GM12878 (cell line): ENCODE results near the gene ZCCHC2. TPM values are rescaled to one million over a fixed set of nuclear protein-coding genes. Genes with fewer than 3 reads are reported as not detected.
A peak's percentile ranks its signal among the peaks of the same experiment; 100 is the strongest.

Source experiments
- ATAC-seq: fragments of 200-7000 bp; cut with Tn5 transposase; 3 replicates; pipeline ENCODE4 v1.9.1; 2020; ENCODE audit warnings: mild to moderate bottlenecking, moderate library complexity
- BruUV-seq: library from RNA; stranded (reverse); fragments of 400-500 nt; replicated peaks from 2 replicates; lab custom pipeline; 2021; lab: Mats Ljungman, UMichigan
- CTCF ChIA-PET: fragments of 300-600 bp; sonication (Branson Sonifier 250); formaldehyde crosslinking; extraction: SDS; loops from one replicate; lab custom pipeline; 2021; ENCODE audit warnings: inconsistent platforms; lab: Yijun Ruan, JAX
- POLR2A ChIA-PET: fragments of 350-600 bp; formaldehyde crosslinking; extraction: SDS; loops from one replicate; lab custom pipeline; 2021; ENCODE audit warnings: inconsistent platforms; lab: Charles Lee
- RAD21 ChIA-PET: fragments of 300-600 bp; sonication (Branson Sonifier 250); formaldehyde crosslinking; loops from one replicate; lab custom pipeline; 2023; ENCODE audit warnings: antibody characterized with exemption; ENCODE audit not compliant: unreplicated experiment; lab: Charles Lee
- SMC1A ChIA-PET: fragments of 300-600 bp; sonication (Branson Sonifier 250); formaldehyde crosslinking; loops from one replicate; lab custom pipeline; 2023; ENCODE audit not compliant: unreplicated experiment, uncharacterized antibody; lab: Charles Lee
- DNase-seq: peaks from one replicate; pipeline ENCODE4 v3.0.0-alpha.2; 2011; ENCODE audit warnings: low read depth, low spot score
- FAIRE-seq: peaks from 3 replicates; lab custom pipeline; 2011; peaks lifted over from hg19 to GRCh38; lab: Jason Lieb, UNC
- H2AFZ ChIP-seq: 2 replicates; pipeline ENCODE4 v1.6.0; 2011; ENCODE audit warnings: low read depth, low read length, control low read depth; ENCODE audit not compliant: control insufficient read depth
- H3K27ac ChIP-seq: 2 replicates; pipeline ENCODE4 v1.5.1; 2011; ENCODE audit warnings: control low read depth; ENCODE audit not compliant: control insufficient read depth, insufficient read depth
- H3K27me3 ChIP-seq, 2 experiments: replicated peaks in 1 of 2; 2 replicates each; pipeline versions ENCODE4 v1.6.0 to v1.6.1; 2011; ENCODE audit warnings: low read length in 1 of 2; ENCODE audit not compliant: control insufficient read depth in 2 of 2, insufficient read depth in 2 of 2
- H3K36me3 ChIP-seq, 2 experiments: 2 replicates each; pipeline ENCODE4 v1.5.1; 2011; ENCODE audit warnings: low read length in 1 of 2; ENCODE audit not compliant: control insufficient read depth in 2 of 2, insufficient read depth in 2 of 2
- H3K4me1 ChIP-seq: 2 replicates; pipeline ENCODE4 v1.6.1; 2011; ENCODE audit warnings: mild to moderate bottlenecking, low read length, moderate library complexity, mixed read lengths; ENCODE audit not compliant: control insufficient read depth, insufficient read depth
- H3K4me2 ChIP-seq: 2 replicates; pipeline ENCODE4 v1.6.0; 2011; ENCODE audit warnings: control low read depth; ENCODE audit not compliant: control insufficient read depth, insufficient read depth
- H3K4me3 ChIP-seq: fragments of 200-600 bp; sonication (generic); 2 replicates; pipeline ENCODE4 v1.5.1; 2016
- H3K79me2 ChIP-seq: 2 replicates; pipeline ENCODE4 v1.6.0; 2011; ENCODE audit warnings: low read length; ENCODE audit not compliant: control insufficient read depth, insufficient read depth
- H3K9ac ChIP-seq: 2 replicates; pipeline ENCODE4 v1.8.0; 2011; ENCODE audit warnings: low read length, control low read depth, mixed read lengths; ENCODE audit not compliant: control insufficient read depth, insufficient read depth
- H3K9me3 ChIP-seq: replicated peaks from 3 replicates; pipeline ENCODE4 v1.5.1; 2011; ENCODE audit warnings: mild to moderate bottlenecking, low read length; ENCODE audit not compliant: control insufficient read depth, insufficient read depth
- H4K20me1 ChIP-seq: 2 replicates; pipeline ENCODE4 v1.6.0; 2011; ENCODE audit not compliant: control insufficient read depth, insufficient read depth
- BMI1 ChIP-seq: fragments of 450-650 bp; IDR thresholded peaks from 2 replicates; pipeline ENCODE4 v1.6.1; 2016; ENCODE audit warnings: mild to moderate bottlenecking, moderate library complexity, borderline replicate concordance
- EED ChIP-seq: sonication (generic); IDR thresholded peaks from 2 replicates; pipeline ENCODE4 v1.6.1; 2016; ENCODE audit warnings: antibody characterized with exemption, low read depth
- JUND ChIP-seq: IDR thresholded peaks from 2 replicates; pipeline ENCODE4 v1.6.1; 2012; ENCODE audit warnings: low read depth, mild to moderate bottlenecking, low read length, improper control_type of control experiment, moderate library complexity
- MEF2A ChIP-seq: IDR thresholded peaks from 2 replicates; pipeline ENCODE4 v1.6.1; 2011; ENCODE audit warnings: low read depth, mild to moderate bottlenecking, low read length, moderate library complexity; ENCODE audit not compliant: insufficient read depth
- NBN ChIP-seq: fragments of 450-650 bp; IDR thresholded peaks from 2 replicates; pipeline ENCODE4 v1.6.1; 2016
- POU2F2 ChIP-seq: IDR thresholded peaks from 3 replicates; pipeline ENCODE4 v1.6.1; 2011; ENCODE audit warnings: low read depth, mild to moderate bottlenecking, low read length, borderline replicate concordance
- YY1 ChIP-seq: IDR thresholded peaks from 2 replicates; pipeline ENCODE4 v1.6.1; 2011; ENCODE audit warnings: low read depth, mild to moderate bottlenecking, low read length
- WGBS: methylation state at CpG from one replicate; pipeline ENCODE4 v1.1.6; 2016; ENCODE audit warnings: low lambda C conversion rate; ENCODE audit not compliant: insufficient replicate concordance, insufficient coverage; ENCODE audit errors: missing lambda C conversion rate; 5-methylcytosine and 5-hydroxymethylcytosine counted together
- in situ Hi-C: fragments of 300-500 bp; cut with MboI; formaldehyde crosslinking; loops from 9 replicates; pipeline ENCODE4 v1.14.3; 2018; ENCODE audit warnings: mixed read lengths
- intact Hi-C: fragments of 100-400 bp; cut with micrococcal nuclease; formaldehyde crosslinking; loops from one replicate; pipeline ENCODE4 v1.14.2; 2022; ENCODE audit not compliant: unreplicated experiment
- polyA plus RNA-seq, 11 experiments: library from polyadenylated mRNA; depleted of rRNA in 4 of 11; unstranded in 6 of 11; stranded (reverse) in 5 of 11; fragments of >200 nt; fragmentation: Nextera tagmentation in 4 of 11; fragmentation: Illumina TruSeq in 1 of 11; extraction: Ambion mirVana in 4 of 11; extraction: Trizol in 1 of 11; gene quantifications; 1 replicate in 1 of 11; 2 replicates in 10 of 11; pipeline versions ENCODE4 v1.2.1 to v1.2.3, GENCODE V29; 2011 to 2016; ENCODE audit warnings: inconsistent platforms in 2 of 11, missing spikeins in 2 of 11, low read depth in 1 of 11
- total RNA-seq, 4 experiments: library from RNA; depleted of rRNA in 3 of 4; stranded (reverse); fragments of >200 nt in 3 of 4; fragmentation: Illumina TruSeq in 1 of 4; extraction: Trizol in 1 of 4; gene quantifications; 2 replicates each; pipeline versions ENCODE4 v1.2.1 to v1.2.3, GENCODE V29; 2013 to 2021

ZCCHC2 gene
- total and polyA plus RNA-seq, 10 of the 15 experiments (the other 5 are each of a cell fraction or from before 2014, with no cell fraction given) = 1.7 to 17.4 (median 8.6) TPM

DNA sequence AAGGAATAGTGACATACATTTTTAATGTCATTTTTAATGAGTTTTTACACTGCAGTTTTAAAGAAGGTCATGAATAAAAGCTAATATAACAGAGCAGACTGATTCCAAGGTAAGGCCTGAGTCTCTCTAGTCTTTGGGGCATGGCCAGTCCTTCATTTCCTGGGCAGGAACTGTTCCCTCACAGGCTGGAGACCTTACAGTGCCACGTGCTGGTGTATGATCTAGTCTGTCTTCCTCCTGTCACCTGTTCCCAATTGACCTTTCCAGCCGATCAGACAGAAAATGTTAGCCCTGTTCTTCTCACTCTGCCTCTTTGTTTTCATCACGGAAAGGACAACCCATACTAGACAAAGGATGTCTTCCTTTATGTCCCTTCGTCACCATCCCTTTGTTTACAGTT, 33.6 kb downstream of the ZCCHC2 start:
- in situ Hi-C loops = no loop called here
- no peak for DNase-seq
- no TSS peak for BruUV-seq

DNA sequence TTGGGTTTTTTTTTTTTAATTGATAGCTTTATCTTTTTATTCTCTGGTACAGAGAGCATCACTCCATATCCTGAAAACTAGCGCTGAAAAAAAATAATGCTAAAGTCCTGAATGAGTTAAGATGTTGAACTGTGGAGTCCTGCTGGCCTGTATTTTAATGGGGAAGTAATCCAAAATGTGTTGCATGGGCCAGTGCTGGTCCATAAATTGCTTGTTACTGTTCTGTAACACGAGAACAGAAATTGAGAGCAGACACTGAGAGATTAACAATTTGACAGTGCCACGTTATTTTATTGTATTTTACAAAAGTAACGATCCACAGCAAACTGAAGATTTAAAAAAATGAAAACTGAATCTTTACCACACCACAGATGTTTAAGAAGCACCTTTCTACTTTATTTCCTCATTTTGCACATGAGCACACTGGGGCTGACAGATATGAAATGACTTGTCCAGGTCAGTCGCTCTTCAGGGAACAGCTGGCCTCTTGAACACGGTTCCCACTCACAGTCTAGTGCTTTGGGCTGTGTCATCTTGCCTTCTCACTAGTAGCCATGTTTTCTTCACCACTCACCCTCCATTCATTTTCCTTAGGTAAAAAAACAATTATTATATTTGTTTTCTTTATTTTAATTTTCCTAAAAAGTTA, 35.3 kb downstream of the ZCCHC2 start:
- Histone ChIP-seq H3K27me3 (no peaks in the 10 kb centered on the region), H3K4me3 (no peak overlapping the region), H3K27ac (peak overlapping the region; percentile 4; the same call in 1 of the 2 replicates), H3K9ac (no peak overlapping the region), H3K4me2 (no peak overlapping the region), H3K79me2 (no peaks in the 10 kb centered on the region), H2AFZ (no peak overlapping the region), H3K9me3 (no peaks in the 10 kb centered on the region), H3K36me3 (peaks cover 7 to 28% of the 10 kb centered on the region in 2 experiments), H3K4me1 (peaks cover 13% of the 10 kb centered on the region)
- WGBS = 57% methylated on average over 6 of the region's 6 CpGs
- SMC1A ChIA-PET = interaction anchor here (0.8 to 1.1 kb wide), 2 partner anchors 13 to 25 kb away, joined by 3 to 4 read pairs; no protein-coding TSS in a partner anchor
- FAIRE-seq = no peak
- CTCF ChIA-PET = interaction anchor here (1.5 kb wide), 1 partner anchor 31 kb away, joined by 3 read pairs; no protein-coding TSS in a partner anchor
- no peak for DNase-seq
- no TSS peak for BruUV-seq
- in situ Hi-C loops = no loop called here
- POLR2A ChIA-PET = no interaction called here
- intact Hi-C loops = no loop called here
- no peak for ATAC-seq
- TF ChIP-seq JUND = no peak
- 0 out of 2 replicates have a peak, but pooled peaks have one; percentile 12 for TF ChIP-seq YY1
- TF ChIP-seq EED = no peak
- TF ChIP-seq, all 136 proteins: peak for 1
- H4K20me1 ChIP-seq = no peaks in the 10 kb centered on the region
- RAD21 ChIA-PET = no interaction called here

More for the DNA sequence above, 33.6 kb downstream of the ZCCHC2 start:
- peaks cover 8 to 22% of the 10 kb centered on the region in 2 experiments for H3K36me3 ChIP-seq
- CTCF ChIA-PET = interaction anchor here (1.1 to 1.8 kb wide), 2 partner anchors 30 to 131 kb away, joined by 3 to 7 read pairs; no protein-coding TSS in a partner anchor
- H3K4me1 ChIP-seq = peaks cover 13% of the 10 kb centered on the region
- H3K4me3 ChIP-seq = no peak overlapping the region
- H3K9me3 ChIP-seq = no peaks in the 10 kb centered on the region
- H3K4me2 ChIP-seq = no peak overlapping the region
- RAD21 ChIA-PET = no interaction called here
- ATAC-seq = no peak
- no peak overlapping the region for H3K27ac ChIP-seq
- no peak overlapping the region for H2AFZ ChIP-seq
- no peak for FAIRE-seq
- SMC1A ChIA-PET = interaction anchor here (1.0 to 1.4 kb wide), 2 partner anchors 17 to 22 kb away, joined by 3 read pairs; no protein-coding TSS in a partner anchor
- H3K79me2 ChIP-seq = no peaks in the 10 kb centered on the region
- 87% methylated on average over 4 of the region's 4 CpGs for WGBS
- no peaks in the 10 kb centered on the region for H3K27me3 ChIP-seq
- no peaks in the 10 kb centered on the region for H4K20me1 ChIP-seq
- TF ChIP-seq MEF2A (no peak), BMI1 (no peak), NBN (no peak), POU2F2 (no peak)
- no peak overlapping the region for H3K9ac ChIP-seq
- intact Hi-C loops = no loop called here
- POLR2A ChIA-PET = no interaction called here
